ENCODE measurements around the gene MOB2. TPM values are rescaled to one million over a fixed set of nuclear protein-coding genes. Genes with fewer than 3 reads are reported as not detected.
A peak's percentile ranks its signal among the peaks of the same experiment; 100 is the strongest.

The MOB2 gene
- total RNA-seq, 4 donors from 2014 or later = 34.7 to 50.4 (median 40.5) TPM

- peak in 1 of 3 donors; percentile 48 for DNase-seq
- H3K4me3 ChIP-seq = peak overlapping the region in 3 of 4 donors; percentile 20 to 40 (median 29)
- peak overlapping the region in 3 of 4 donors; percentile 62 to 79 (median 66) for H3K27ac ChIP-seq
- no peaks in the 10 kb centered on the region for H3K27me3 ChIP-seq
- peaks cover 0 to 4% (median 0%) of the 10 kb centered on the region in 3 donors for H3K36me3 ChIP-seq
- peaks cover 8 to 52% (median 35%) of the 10 kb centered on the region in 4 donors for H3K4me1 ChIP-seq
- TF ChIP-seq POLR2A (IDR thresholded peaks at IDR 0.05) (no peak), CTCF (IDR thresholded peaks at IDR 0.05) (no peak)
- no peaks in the 10 kb centered on the region for H3K9me3 ChIP-seq
These were observed 1.1 kb downstream of the MOB2 start for GRCh38 chr11:1485504-1485885.

GRCh38 chr11:1484695-1485503, 1.7 kb downstream of the MOB2 start:
- Histone ChIP-seq H3K36me3 (peaks cover 0 to 9% (median 0%) of the 10 kb centered on the region in 3 donors), H3K27me3 (no peaks in the 10 kb centered on the region), H3K9me3 (no peaks in the 10 kb centered on the region), H3K4me1 (peaks cover 8 to 52% (median 35%) of the 10 kb centered on the region in 4 donors), H3K4me3 (peak overlapping the region in 1 of 4 donors; percentile 40), H3K27ac (peak overlapping the region in 3 of 4 donors; percentile 30 to 79 (median 62))
- TF ChIP-seq POLR2A (IDR thresholded peaks at IDR 0.05) (no peak), CTCF (IDR thresholded peaks at IDR 0.05) (no peak)
- peak in 1 of 3 donors; percentile 48 for DNase-seq

GRCh38 chr11:1484061-1484671, 2.4 kb downstream of the MOB2 start:
- no peaks in the 10 kb centered on the region for H3K9me3 ChIP-seq
- peak overlapping the region in 2 of 4 donors; percentile 30 to 79 for H3K27ac ChIP-seq
- TF ChIP-seq CTCF (IDR thresholded peaks at IDR 0.05) (no peak), POLR2A (IDR thresholded peaks at IDR 0.05) (no peak)
- H3K36me3 ChIP-seq = peaks cover 0 to 17% (median 0%) of the 10 kb centered on the region in 3 donors
- no peak for DNase-seq
- H3K27me3 ChIP-seq = no peaks in the 10 kb centered on the region
- H3K4me3 ChIP-seq = no peak overlapping the region
- H3K4me1 ChIP-seq = peaks cover 8 to 45% (median 35%) of the 10 kb centered on the region in 4 donors

GRCh38 chr11:1483445-1483961, 3.1 kb downstream of the MOB2 start:
- Histone ChIP-seq H3K4me1 (peaks cover 8 to 40% (median 29%) of the 10 kb centered on the region in 4 donors), H3K27ac (peak overlapping the region in 3 of 4 donors; percentile 31 to 79 (median 65)), H3K9me3 (no peaks in the 10 kb centered on the region), H3K4me3 (no peak overlapping the region), H3K27me3 (no peaks in the 10 kb centered on the region), H3K36me3 (peaks cover 0 to 23% (median 0%) of the 10 kb centered on the region in 3 donors)
- DNase-seq = no peak
- TF ChIP-seq POLR2A (IDR thresholded peaks at IDR 0.05) (no peak), CTCF (IDR thresholded peaks at IDR 0.05) (no peak)

- Histone ChIP-seq H3K4me3 (no peak overlapping the region), H3K27me3 (no peaks in the 10 kb centered on the region), H3K4me1 (peaks cover 8 to 34% (median 23%) of the 10 kb centered on the region in 4 donors), H3K36me3 (peaks cover 0 to 30% (median 0%) of the 10 kb centered on the region in 3 donors), H3K9me3 (no peaks in the 10 kb centered on the region), H3K27ac (peak overlapping the region in 3 of 4 donors; percentile 31 to 79 (median 65))
- TF ChIP-seq POLR2A (IDR thresholded peaks at IDR 0.05) = no peak
- TF ChIP-seq CTCF (IDR thresholded peaks at IDR 0.05) = no peak
- peak in 1 of 3 donors; percentile 45 for DNase-seq
These were observed 3.8 kb downstream of the MOB2 start for GRCh38 chr11:1482581-1483444.

All from Peyer's patch (tissue), 4 donors.